ENCODE results near the gene MYO7A. TPM values are rescaled to one million over a fixed set of nuclear protein-coding genes. Genes with fewer than 3 reads are reported as not detected.
"Not testable (repeated sequence)": the region's sequence is repeated elsewhere in the genome, so short reads cannot be mapped to it uniquely, and the experiment has no call there.

MYO7A gene
- polyA plus RNA-seq, 1 donor, result 4.0 TPM

GRCh38 chr11:77093056-77093891, 34.8 kb upstream of the MYO7A start:
- DNase-seq (ENCODE audit: low read depth), result no peak

DNA sequence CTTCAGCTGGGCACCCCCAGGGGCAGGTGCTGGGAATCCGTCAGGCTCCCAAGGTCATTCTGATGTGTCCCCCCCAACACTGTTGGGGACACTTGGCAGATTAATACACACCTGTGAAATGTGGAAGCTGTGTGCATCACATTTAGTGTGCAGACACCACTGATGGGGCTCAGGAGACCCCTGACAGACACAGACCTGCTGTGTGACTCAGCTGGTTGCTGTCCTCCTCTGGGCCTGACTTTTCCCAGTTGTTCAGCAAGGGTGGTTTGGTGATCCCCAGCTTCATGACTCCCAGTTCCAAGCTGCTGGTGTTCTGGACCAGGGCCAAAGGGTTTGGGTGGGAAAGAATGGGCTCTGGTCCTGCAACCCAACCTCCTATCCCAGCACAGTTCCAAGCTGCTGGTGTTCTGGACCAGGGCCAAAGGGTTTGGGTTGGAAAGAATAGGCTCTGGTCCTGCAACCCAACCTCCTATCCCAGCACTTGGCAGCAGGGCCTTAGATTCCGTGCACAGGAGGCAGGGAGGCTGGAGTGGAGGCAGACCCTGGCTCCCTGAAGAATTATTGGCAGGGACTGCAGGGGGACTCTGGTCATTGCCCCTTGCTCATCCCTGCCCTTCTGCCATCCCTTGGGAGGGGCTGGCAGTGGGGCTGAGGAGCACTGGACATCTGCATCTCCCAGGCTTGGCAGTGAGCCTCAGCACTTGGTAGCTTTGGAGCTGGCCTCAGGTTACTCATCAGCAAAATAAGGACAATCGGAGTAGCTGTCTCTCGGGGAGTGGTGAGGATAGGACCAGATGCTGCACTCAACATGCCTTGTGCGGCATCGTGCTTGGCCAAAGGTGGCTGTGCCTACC, 33.8 kb upstream of the MYO7A start:
- DNase-seq (ENCODE audit: low read depth), result no peak

DNA sequence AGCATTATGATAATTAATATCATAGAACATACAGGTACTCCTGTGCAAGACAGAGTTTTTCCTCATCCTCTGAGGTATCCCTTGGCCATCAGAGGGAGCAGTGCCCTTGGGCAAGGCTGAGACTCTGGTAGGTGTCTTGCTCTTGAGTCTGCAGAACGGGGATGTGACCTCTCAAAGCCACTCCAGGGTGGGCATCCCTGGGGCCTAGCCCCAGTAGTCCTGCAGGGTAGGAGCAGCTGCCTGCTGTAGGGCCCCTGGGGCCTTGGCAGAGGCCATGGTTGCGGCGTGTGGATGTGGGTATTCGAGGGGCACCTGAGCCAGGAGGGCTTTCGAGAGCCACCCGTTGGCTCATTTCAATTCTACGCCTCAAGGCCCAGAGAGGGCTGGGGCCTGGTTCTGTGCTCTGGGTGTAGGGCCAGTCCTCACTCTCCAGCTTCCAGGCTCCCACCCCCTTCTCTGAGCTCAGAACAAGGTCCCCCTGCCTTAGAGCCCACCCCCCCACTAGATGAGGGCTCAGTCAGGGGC, 33.1 kb upstream of the MYO7A start:
- DNase-seq (ENCODE audit: low read depth), result no peak

- DNase-seq (ENCODE audit: low read depth), result no peak
Observed at GRCh38 chr11:77095551-77096490, 32.2 kb upstream of the MYO7A start.

DNA sequence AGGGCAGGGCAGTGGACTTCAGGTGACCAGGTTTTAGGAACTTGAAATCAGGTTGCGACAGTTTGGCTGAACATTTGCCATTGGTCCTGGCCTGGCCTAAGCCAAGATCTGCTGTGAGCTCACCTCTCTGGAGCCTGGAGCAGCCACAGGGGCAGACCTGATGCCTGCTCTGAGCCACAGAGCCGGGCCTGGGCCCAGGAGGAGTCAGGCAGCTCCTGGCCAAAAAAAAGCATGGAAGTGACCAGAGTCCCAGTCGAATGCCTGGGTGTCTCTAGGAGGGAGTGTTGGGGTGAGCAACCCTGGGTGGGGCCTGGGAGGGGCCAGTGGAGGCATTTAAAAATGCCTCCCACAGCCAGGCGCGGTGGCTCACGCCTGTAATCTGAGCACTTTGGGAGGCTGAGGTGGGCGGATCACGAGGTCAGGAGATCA, 31.4 kb upstream of the MYO7A start:
- no peak for DNase-seq (ENCODE audit: low read depth)

DNA sequence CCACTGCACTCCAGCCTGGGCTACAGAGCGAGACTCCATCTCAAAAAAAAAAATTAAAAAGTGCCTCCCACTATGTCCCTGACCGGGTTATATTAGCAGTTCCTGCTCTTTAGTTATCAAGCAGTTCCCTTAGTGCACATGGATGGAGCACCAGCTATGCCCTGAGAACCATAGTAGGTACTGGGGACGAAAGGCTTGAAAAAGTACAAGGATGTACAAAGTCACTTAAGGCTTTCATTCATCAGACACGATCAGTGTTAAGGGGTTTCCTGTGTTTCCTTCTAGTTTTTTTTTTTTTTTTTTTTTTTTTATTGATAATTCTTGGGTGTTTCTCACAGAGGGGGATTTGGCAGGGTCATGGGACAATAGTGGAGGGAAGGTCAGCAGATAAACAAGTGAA, 30.9 kb upstream of the MYO7A start:
- DNase-seq (ENCODE audit: low read depth), result not testable (repeated sequence)

DNA sequence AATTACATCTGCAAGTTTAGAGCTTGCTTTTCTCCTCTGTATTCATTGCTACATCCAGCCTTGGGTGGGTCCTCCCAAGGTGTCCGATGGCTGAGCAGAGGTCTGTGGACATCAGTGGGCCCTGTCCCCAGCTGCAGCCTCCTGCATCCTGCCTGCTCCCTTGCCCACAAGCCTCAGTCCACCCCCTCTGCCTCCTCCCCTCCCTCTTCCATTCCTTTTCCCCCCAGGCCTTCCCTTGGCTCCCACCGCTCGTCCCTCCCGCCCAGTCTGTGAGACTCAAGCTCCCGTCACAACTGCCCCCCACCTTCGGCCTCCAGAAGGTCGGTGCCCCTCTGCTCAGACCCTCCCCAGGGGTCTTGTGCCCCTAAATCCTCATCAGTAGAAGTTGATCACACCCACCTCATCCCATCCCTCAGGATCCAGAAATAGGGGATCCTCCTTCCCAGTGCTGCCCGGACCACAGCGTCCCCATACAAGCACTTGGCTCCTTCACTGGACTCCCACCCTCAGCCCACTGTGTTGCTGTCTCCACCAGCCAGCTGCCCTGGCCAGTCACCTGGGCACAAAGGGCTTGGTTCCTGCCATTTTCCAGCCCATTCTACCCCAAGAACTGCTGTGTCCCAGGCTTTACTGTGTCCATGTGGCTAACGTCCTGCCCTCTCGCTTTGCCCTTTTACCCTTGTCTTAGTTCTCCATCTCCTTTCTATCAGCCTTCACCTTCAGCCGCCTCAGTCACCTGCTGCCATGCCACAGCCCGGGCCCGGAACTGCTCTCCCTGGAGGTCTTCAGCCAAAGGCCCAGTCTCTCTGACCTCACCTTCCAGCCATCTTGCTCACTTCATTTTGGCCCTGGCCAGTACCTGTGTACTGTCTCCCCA, 27.6 kb upstream of the MYO7A start:
- DNase-seq (ENCODE audit: low read depth), result no peak

- DNase-seq (ENCODE audit: low read depth), result no peak
Observed at GRCh38 chr11:77101043-77101537, 27.0 kb upstream of the MYO7A start.

DNA sequence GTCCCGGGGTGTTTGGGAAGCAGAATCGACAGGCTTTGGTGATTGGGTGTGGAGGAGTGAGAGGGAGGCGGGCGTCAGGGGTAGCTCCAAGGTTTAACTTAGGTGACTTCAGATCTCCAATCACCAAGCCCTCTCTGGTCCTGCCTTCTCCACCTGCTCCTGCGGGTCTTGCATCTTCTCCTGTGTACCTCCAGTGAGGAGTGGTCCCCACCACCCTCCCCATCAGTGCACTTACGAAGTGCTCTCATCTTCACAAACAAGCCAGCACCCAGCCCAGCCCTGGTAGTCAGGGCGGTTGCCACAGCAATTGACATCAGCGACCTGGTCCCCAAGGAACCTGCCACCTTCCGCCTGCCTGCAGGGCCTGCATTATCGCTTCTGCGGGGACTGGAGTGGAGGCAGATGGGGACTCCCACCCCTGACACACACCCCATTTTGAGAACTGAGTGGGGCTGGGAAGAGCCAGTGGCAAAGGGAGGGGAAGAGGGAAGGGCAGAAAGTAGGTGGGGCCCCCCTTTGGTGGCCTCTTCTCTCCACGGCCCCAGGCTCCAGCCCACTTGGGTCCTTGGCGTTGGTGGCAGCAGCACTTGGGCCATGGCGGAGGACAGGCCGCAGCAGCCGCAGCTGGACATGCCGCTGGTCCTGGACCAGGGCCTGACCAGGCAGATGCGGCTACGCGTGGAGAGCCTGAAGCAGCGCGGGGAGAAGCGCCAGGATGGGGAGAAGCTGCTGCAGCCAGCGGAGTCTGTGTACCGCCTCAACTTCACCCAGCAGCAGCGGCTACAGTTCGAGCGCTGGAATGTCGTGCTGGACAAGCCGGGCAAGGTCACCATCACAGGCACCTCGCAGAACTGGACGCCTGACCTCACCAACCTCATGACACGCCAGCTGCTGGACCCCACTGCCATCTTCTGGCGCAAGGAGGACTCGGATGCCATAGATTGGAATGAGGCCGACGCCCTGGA, 25.5 kb upstream of the MYO7A start, which contains the start of gene OMP:
OMP (plus strand) TSS at position 595 of the 965 bp plus-strand sequence; CDS start at position 595, 0 bp downstream.
- no peak for DNase-seq (ENCODE audit: low read depth)

- no peak for DNase-seq (ENCODE audit: low read depth)
Observed at GRCh38 chr11:77103319-77103718, 24.7 kb upstream of the MYO7A start.

DNA sequence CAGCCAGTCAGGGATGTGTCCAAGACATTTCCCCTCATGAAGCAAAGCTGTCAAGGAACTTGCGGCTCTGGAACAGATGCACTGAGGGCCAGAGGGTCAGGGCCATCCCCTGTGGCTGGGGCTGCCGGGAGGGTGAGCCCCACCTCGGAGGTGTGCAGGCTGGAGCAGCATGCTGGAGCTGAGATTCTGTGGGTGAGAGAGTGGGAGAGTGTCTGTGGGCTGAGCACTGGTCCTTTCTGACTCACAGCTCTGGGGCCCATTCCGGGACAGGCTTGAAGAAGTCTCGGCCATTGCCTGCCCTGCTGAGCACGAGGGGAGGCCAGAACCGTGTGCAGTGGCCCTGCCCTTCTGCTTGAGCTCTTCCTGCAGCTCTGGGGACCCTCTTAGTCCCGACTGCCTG, 23.3 kb upstream of the MYO7A start:
- no peak for DNase-seq (ENCODE audit: low read depth)

- DNase-seq (ENCODE audit: low read depth), result no peak
Observed at GRCh38 chr11:77106321-77106720, 21.7 kb upstream of the MYO7A start.

DNA sequence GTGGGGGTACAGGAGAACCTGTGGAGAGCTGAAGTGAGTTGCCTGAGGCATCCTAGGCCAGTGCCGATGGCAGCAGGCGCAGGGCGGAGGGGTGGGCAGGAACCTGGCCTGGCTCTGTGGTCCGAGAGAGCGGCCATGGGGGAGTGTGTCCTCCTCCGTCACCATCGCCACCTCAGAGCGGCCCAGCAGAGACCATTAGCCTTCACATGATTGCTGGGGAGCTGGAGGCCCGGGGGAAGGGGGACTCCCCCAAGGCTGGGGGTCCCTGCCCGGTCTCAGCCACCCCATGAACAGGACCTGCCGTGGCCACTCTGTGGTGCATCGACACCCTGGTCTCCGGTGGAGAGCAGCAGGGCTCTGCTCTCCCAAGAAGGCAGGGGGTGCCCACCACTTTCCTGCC, 21.3 kb upstream of the MYO7A start:
- no peak for DNase-seq (ENCODE audit: low read depth)

GRCh38 chr11:77107950-77108349, 20.1 kb upstream of the MYO7A start:
- DNase-seq (ENCODE audit: low read depth), result no peak

DNA sequence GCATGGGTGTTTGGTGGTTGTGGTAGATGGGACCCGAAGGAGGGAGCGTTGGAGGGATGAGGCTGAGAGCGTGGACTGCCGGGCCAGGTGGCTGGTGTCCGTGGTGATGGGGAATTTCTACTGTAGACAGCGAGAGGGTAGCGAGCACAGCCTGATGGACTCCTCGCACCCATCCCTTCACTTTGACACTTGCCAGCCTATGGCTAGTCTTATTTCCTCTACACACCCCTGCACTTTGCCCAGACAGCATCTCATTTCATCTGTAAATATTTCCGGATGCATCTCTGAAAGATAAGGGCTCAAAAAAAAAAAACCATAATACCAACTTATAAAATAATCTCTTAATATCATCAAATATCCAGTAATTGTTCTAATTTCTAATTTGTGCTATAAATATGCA, 19.6 kb upstream of the MYO7A start:
- DNase-seq (ENCODE audit: low read depth), result no peak

DNA sequence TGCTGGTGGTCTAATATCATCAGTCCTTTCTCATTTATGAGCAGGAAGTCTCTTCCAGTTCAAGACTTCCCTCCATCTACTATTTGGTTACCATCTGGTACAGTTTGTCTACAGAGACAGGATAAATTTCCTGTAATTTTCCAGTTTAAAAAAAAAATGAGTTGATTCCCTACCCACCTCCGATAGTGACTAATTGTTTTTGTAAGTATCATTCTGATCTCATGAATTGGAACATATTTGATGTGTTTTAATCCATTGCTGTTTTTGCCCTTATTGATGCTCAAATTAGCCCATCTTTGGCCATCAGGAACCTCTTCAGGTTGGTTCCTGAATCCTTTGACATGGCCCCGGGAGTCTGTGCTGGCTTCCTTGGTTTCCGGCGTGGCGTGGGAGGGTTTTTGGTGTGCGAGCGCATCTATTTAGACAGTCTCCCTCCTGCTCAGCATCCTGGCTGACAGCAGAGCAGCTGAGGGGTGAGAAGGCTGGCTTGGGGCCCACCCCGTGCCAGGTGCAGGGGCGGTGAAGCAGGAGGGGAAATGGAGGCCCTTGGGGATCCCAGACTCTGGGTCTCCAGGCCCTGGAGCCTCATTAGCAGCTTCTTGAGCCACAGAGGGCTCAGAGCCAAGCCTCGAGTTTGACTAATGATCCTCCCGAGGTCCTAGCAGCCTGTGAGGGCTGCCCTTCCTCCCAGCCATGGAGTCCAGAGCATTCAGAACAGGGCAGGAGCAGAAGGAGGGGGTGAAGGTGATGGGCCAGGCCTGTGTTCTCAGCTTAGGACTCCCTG, 18.6 kb upstream of the MYO7A start:
- no peak for DNase-seq (ENCODE audit: low read depth)

DNA sequence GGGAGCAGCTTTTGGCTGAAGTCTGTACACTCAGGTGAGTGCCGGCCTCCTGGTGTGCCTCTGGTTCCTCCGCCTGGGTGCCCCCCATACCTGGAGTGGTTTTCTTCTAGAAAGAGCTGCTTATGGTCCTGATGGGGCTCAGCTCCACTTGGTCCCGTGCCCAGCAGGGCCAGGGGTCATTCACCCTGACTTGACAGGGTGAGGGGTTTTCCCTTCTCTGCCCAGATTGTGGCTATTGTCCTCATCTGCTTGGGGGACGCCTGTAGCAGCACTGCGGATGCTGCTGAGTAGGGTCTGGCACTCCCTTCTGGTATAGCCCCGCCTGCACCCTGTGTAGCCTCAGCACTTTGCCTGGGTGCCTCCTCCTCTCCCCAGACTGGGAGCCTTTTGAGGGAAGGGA, 17.2 kb upstream of the MYO7A start:
- no peak for DNase-seq (ENCODE audit: low read depth)

DNA sequence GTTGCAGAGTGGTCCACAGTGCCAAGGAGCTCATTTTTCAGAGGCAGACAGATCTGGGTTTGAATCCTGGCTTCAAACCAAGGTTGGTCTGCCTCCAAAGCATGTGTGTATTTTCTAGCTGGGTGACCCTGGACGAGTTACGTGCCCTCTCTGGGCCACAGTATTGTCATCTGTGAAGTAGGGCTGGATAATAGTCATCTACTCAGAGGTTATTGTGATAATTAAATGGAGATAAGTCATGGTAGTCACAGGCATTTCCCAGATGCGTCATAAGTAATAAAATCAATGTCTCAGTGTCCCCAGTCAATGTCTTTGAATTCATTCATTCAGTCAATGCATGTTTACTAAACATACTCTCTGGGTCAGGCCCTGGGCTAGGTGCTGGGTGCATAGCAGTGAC, 16.8 kb upstream of the MYO7A start:
- DNase-seq (ENCODE audit: low read depth), result no peak

All from forelimb muscle (tissue), 1 donor.